ENCODE results near the gene CDCP2.
"Not testable (repeated sequence)": the region's sequence is repeated elsewhere in the genome, so short reads cannot be mapped to it uniquely, and the experiment has no call there.

CDCP2 gene

DNA sequence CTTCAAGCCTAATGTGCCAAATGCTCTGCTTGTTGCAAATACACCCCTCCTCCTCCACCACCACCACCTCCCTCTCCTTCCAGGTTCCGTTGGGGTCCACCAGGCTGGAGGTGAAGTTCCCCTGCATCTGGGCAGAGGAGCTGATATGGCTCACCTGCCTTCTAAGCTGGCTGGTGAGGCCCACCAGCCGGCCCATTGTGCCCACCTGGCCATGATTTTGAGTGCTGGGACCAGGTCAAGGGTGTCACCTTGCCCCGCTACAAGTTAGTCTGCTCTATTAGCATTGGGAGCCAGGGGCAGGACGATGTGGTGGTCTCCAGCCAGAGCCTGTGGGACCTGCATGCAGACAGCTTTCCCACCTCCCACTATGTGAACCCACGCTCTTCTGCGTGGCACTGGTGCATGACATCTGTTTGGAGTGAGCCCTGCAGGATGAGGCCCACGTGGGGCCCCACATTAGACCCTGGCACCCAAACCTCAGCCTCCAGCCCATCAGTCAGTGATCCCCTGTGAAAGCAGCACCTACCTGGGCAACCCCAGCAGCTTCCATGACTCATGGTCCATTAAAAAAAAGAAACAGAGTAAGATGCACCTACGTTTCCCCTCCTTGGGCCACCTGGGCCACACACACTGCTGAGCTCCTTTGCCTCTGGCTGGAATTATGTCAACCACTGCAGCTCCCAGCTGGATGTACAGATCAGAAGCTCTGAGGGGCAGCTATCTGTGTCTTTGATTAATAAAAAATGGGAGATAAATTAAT lies 15.6 kb upstream of the CDCP2 start:
- DNase-seq (ENCODE audit: low spot score): no peak

DNA sequence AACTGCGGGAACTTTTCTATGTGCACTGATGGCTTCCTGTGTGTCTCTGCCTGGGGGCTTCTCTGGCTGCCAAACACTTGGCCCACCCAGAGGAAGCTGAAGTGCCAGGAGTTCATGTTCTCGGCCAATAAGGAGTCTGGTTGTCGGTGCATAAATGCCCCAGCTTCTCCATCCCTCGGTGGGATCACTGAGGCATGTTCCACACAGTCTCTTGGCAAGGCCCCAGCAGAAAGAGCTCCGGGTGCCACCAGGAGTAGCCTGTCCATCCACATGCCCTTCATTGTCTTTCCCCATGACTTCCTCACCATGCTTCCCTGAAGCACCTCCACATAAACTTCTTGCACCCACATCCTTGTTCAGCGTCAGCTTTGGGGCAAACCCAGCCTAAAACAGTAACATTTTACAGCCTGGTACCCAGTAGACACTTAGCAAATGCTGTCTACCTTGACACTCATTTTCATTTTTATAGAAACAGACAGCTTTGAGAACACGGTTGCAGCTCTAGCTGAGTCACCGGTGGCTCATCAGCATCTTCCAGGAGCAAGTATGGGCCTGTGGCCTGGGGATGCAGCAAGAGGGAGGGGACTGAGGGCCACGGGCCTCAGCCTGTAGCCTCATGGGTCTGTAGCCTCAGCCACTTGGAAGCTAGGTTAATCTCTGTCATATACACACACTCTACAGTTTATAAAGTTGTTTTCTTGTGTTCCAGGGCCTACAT lies 14.8 kb upstream of the CDCP2 start:
- DNase-seq (ENCODE audit: low spot score): no peak

DNA sequence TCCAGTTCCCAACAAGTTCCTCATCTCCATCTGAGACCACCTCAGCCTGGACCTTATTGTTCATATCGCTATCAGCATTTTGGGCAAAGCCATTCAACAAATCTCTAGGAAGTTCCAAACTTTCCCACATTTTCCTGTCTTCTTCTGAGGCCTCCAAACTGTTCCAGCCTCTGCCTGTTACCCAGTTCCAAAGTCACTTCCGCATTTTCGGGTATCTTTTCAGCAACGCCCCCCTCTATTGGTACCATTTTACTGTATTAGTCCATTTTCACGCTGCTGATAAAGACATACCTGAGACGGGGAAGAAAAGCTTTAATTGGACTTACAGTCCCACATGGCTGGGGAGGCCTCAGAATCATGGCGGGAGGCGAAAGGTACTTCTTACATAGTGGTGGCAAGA lies 13.6 kb upstream of the CDCP2 start:
- DNase-seq (ENCODE audit: low spot score): not testable (repeated sequence)

DNA sequence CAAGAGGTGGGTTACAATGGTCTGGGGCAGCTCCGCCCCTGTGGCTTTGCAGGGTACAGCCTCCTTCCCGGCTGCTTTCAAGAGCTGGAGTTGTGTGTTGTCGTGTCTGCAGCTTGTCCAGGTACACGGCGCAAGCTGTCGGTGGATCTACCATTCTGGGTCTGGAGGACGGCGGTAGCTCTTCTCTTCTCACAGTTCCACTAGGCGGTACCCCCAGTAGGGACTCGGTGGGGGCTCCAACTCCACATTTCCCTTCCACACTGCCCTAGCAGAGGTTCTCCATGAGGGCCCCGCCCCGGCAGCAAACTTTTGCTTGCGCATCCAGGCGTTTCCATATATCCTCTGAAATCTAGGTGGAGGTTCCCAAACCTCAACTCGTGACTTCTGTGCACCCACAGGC lies 12.3 kb upstream of the CDCP2 start:
- DNase-seq (ENCODE audit: low spot score): no peak

DNA sequence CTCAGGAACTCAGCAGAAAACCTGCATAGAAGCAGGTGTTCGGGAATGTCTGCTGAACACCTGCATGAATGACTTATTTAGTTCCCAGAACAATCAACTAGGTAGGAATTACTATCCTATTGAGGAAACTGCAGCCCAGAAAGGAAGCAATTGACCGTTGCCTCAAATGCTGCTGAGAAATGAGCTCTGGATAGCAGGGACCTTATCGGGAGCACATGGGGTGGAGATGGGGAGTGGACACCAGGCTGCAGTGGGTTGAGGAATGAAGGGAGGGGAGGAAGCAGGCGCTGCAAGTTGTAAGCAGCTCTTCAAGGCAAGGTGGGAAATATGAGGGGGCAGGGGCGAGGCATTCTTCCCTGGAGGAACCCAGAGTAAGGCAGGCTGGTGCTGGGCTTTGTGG lies 10.8 kb upstream of the CDCP2 start:
- no peak for DNase-seq (ENCODE audit: low spot score)

DNA sequence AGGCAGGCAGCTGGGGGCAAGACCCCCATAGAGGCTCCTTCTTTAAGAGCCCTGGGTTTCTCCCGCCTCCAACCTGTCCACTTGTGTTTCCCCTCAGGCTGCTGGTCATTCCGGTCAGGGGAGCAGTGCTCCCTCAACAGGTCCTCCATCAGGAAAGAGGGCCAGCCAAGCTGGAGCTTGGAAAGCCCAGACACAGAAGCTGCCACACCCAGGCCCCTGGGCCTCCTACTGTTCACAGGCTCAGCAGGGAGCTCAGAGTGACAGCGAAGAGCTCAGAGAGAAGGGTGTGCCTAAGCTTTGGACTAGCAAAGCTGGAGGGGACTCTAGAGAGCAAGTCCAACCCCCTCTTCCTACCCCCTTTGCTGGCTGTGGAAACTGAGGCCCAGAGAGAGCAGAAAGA lies 10.3 kb upstream of the CDCP2 start:
- DNase-seq (ENCODE audit: low spot score): peak; percentile 16

DNA sequence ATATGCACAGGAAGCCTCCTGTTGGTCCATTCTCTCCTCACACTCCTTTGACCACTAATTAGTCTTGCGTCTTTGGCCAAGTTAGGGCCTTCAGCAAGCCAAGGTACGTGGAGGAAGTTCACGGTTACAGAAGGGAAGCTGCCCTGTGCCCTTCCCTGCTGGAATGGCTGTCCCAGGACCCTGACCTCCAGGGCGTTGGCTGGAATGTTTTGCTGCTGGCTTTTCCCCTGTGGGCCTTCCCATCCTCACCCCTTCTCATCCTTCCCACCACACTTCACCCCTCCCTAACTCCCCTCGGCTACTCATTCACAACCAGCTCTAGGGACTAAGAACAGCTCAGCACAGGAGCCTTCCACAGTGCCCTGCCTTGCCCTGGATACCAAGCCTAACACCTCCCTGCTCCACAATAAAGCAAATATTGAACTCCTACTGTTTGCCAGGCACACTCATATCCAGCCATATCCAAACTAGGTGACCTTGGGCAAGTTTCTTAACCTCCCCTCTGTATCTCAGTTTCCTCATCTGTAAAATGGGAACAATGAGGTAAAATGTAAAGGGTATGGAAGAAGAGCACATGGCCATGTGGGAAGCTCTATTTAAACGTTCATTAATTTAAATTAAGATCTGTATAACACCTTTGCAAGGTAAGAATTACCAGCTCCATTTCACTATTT lies 8.8 kb upstream of the CDCP2 start:
- no peak for DNase-seq (ENCODE audit: low spot score)

DNA sequence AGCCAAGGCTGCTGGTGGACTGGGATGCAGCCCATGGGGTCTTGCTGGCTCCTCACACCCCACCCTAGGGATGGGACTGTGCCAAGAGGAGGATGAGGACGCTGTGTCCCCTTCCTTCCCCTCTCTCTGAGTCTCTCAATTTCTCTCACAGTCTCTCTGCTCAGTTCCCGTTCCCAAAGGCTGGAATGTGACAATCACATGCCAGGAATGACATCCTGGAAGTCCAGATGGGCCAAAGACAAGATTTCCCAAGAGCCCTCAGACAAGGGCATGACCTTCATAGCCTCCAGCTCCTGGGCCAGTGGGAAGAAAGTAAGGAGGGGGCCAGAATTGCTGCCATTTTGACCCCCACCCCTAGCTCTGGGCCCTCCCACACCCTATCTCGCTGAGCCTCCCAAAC lies 7.6 kb upstream of the CDCP2 start:
- DNase-seq (ENCODE audit: low spot score): no peak

DNA sequence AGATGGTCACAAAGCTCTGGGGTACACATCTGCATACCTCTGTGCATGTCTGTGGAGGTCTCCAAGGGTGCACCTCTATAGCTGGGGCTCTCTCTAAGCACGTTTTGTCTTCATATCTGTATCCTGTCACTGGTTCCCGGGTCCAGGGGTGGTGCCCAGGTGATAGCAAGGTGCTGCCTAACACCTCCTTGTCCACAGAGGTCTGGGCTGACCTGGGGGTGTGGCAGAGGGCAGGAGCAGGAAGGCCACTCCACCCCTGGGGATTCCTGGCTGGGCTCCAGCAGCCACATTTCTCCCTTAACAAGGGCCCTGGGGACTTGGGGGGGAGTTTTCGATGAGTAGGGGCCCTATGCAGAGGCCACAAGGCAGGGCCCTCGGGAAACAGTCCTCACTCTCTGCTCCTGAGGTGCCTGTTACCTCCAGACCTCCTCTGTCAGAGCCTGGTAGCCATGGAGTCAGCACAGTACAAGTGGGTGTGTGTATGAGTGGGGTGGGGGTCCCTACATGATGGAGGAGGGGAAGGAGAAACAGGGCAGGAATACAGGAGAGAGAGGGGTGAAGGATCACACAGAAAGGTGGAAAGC lies 7.0 kb upstream of the CDCP2 start:
- no peak for DNase-seq (ENCODE audit: low spot score)

DNA sequence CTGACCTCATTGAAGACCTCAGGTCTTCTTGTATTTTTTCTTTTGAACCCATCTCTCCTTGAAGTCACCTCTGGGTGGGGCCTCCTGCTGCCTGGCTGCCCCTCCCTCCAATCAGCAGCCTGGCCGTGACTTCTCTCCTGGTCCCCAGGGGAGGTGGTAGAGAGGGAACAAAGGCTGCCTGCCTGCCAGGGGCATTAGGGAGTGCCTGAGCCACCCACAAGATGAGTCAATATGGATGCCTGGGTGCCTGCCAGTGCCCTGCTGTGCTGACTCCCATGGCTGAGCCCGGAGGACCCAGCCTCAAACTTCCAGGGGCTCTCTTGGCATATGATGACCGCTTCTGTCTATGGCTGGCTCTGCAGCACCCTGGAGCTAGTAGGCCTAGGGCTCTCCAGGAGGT lies 5.3 kb upstream of the CDCP2 start:
- DNase-seq (ENCODE audit: low spot score): peak; percentile 67

DNA sequence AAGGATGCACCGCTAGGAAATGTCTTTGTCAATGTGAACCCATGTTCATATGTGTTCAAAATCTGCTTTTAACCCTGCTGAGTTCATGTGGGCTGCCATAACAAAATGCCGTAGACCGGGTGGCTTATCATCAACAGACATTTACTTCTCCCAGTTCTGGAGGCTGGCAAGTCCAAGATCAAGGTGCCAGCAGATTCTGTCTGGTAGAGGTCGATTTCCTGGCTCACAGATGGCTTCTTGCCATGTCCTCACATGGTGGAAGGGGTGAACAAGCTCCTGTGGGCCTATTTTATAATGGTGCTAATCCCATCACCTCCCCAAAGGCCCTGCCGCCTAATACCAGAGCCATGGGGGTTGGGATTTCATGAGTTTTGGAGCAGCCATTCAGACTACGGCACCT lies 4.6 kb upstream of the CDCP2 start:
- no peak for DNase-seq (ENCODE audit: low spot score)

DNA sequence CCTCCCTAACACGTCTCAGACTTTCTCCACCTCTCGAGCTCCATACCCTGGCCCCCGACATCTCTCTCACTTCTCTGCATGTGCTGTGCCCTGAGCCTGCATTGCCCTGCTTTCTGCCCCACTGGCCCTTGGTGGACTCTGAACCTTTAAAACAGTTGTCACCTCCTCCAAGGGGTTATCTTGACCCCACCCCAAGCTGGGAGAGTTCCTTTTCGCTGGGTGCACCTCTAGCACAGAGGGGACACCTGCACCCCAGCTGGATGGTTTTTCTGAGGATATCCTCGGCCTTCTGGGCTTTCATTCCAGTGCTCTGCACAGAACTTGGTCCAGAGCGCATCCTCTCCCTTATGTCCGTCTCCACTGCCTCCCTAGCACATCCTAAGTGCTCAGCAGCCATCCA lies 4.2 kb upstream of the CDCP2 start:
- no peak for DNase-seq (ENCODE audit: low spot score)

DNA sequence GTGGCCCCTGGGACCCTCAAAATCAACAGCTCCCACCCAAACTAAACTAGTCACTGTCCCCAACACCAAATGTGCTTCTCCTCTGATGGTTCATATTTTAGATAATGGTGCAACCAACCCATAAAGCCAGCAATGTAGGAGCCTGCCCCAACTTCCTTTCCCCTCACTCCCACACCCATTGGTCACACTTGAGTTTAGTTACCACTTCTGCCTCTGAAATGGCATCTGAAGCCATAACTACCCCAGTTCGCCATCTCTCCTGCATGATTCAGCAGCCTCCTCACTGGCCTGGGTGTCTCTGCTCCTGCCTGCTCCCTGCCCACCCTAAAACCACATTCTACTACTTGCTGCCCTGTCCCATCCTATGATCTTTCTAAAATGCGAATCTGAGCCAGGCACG lies 3.4 kb upstream of the CDCP2 start:
- DNase-seq (ENCODE audit: low spot score): no peak

DNA sequence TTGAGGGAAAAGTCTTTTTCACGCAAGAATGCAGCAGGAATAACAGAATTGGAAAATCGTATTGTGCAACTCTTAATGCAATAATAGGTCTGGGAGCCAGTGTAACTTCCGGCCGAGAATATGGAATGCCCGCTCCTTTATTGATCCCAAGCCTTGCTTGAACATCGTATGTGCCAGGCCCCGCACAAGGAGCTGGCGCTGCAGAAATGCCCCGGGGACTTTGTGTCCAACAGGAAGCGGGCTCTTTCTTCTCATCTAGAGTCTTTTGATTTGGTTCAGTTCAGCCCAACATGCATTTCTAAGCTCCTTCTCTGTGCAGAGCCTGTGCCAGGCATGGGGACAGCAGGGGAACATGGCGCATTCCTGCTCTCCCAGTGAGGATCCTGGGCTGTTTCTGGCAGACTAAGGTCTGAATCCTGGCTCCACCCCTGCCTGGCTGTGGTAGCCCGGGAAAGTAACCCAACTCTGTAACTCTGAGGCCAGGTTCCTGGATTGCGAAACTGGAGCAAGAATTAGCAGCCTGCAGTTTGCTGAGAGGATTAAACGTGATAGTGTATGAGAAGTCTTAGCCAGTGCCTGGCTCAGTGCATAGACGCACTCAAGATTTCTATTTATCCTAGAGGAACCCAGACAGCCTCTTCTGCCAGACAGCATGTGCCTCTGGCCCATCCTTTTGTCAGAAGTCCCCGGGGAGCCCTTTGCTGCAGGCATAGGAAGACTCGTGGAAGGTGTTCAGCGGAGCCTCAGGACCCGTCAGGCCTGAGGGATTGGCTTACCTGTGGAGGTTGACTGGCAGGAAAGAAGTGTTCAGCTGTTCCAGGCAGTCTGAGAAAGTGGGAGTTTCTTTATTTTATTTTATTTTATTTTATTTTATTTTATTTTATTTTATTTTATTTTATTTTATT lies 987 bp upstream of the CDCP2 start:
- no peak for DNase-seq (ENCODE audit: low spot score)

DNA sequence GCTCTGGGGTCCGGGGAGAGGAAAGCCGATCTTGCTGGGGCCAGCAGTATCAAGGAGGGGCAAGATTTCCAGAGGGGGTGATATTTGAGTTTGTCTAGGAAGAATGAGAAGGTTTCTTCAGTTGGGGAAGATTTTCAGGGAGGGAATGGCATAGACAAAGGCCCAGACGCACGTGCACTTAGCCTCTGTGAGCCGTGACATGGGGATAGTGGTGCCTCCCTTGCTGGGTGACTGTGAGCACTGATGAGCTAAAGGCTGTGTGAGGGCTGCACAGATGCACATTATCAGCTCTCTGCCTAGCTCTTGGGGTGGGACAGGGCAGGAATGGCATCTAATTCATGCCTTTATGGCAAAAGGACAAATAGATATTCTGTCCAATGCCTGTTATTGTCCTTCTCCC lies 1.8 kb downstream of the CDCP2 start:
- DNase-seq (ENCODE audit: low spot score): no peak

DNA sequence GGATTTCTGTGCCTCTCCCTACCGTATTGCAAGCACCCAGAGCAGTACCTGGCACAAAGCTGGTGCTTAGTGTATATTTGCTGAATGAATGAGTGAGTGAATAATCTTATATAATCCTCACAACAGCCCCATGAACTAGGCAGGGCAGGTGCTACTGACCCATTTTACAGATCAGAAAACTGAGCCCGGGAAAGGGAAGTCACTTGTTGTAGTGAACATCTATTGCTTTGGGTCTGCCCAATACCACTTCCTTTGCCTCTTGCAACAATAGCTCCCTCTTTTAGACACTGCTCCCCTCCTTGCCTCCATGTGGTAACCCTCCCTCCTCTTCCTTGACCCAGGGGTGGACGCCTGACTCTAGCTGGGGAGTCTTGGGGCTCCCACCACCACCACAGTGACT lies 3.1 kb downstream of the CDCP2 start:
- no peak for DNase-seq (ENCODE audit: low spot score)

DNA sequence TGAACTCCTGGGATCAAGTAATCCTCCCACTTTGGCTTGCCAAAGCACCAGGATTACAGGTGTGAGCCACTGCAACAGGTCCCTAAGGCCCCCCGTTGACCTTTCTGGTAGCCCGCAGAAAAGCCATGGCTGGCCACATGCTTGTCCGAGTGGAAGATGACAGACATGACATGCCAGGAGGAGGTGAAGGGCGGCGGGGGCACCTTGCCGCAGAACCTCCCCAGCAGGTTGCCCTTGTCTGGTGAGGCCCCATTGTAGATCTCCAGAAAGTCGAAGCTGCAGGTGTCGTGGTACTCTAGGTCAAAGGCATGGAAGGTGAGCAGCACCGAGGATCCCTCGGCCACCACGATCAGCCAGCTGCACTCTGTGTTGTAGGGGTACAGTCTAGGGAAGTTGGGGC lies 8.4 kb downstream of the CDCP2 start:
- DNase-seq (ENCODE audit: low spot score): no peak

DNA sequence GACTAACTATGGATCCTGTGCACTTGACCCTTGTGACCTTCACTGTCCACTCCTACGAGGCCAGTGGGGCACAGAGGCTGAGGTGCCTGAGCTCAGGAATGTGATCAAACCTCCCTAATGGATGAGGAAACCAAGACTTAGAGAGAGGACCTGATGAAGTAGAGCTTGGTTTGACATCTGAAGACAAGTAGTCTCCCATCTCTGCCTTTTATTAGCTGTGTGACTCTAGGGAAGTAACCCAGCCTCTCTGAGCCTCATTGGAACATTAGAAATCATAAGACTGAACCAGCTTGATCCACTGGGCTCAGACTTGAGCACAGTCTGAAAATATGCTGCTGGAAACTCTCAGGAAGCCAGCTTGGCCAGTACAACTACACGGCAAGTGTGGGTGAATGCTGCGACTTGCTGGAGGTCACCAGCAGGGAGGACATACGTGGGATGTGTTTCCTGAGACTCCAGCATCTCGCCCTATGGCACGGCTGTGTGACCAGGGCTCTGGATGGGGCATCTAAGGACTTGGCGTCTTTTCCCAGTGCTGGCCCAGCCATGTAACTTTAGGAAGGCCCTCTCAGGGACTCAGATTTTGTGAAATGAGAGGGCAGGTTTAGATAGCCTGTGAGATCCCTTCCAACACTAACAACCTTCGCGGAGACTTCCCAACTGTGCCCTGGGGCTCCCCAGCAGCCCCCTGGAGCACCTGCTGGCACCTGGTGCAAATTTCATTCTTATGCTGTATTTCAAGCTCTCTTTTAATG lies 10.5 kb downstream of the CDCP2 start:
- DNase-seq (ENCODE audit: low spot score): no peak

DNA sequence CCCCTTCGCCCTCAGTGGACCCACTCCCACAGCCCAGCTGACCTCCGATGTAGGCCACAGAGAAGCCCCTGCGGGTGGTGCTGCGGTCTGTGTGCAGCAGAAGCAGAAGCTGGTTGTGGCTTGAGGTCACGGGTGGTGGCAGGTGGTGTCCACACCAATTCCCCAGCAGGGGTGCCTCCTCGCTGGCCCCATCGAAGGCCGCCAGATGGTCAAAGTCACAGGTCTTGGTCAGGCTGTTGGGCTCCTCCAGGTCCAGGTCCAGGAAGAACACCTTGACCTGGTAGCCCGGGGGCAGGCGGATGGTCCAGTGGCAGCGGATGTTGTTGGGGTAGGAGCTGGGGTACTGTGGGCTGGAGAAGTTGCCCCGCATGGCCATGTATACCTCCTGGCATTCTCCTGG lies 13.1 kb downstream of the CDCP2 start:
- DNase-seq (ENCODE audit: low spot score): no peak

DNA sequence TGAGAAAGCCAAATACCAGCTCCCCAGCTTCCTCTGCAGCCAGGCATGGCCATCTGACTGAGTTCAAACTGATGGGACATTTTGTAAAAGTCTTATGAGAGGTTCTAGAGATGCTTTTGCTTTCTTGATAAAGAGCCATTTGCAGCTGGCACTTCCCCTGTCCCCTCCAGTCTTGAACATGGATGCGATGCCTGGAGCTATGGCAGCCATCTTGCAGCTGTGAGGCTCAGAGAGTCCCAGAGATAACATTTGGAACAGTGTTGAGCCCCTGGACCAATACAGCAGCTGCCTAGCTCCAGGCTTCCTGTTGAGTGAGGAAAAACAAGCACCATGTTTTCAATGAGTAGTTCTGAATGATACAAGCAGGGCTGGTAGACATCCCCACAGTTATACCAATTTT lies 13.8 kb downstream of the CDCP2 start:
- no peak for DNase-seq (ENCODE audit: low spot score)

DNA sequence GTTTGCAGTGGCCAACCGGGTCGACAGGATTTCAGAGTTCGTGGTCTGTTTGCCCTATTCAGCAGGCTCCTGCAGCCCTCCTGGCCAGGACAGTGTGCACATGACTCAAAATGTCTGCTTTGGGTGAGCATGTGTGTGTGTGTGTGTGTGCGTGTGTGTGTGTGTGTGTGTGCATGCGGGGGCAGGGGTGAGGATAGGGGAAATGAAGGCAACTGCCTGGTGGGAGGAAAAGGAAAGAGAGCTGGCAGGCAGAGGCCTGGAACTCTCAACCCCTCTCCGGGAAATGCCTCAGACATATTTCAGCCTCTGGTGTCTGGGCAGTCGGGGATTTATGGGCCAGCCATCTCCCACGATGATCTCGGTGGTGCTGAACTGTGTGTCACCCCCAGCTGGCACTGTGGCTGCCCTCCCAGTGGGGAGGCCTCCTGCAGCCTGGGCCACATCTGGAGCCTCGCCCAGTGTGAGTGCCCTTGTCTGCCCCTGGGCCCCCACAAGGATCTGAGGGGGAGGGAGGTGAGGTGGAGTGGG lies 15.2 kb downstream of the CDCP2 start:
- no peak for DNase-seq (ENCODE audit: low spot score)
